GM11168 (cell line): ENCODE measurements around the gene SLC16A4.
"Not testable (repeated sequence)": the region's sequence is repeated elsewhere in the genome, so short reads cannot be mapped to it uniquely, and the experiment has no call there.

Source experiments
- in situ Hi-C: fragments of 300-500 bp; cut with MboI; formaldehyde crosslinking; loops from one replicate; pipeline ENCODE4 v1.12.0; 2022; ENCODE audit warnings: low sequenced_read_pairs; ENCODE audit not compliant: unreplicated experiment

The SLC16A4 gene

DNA sequence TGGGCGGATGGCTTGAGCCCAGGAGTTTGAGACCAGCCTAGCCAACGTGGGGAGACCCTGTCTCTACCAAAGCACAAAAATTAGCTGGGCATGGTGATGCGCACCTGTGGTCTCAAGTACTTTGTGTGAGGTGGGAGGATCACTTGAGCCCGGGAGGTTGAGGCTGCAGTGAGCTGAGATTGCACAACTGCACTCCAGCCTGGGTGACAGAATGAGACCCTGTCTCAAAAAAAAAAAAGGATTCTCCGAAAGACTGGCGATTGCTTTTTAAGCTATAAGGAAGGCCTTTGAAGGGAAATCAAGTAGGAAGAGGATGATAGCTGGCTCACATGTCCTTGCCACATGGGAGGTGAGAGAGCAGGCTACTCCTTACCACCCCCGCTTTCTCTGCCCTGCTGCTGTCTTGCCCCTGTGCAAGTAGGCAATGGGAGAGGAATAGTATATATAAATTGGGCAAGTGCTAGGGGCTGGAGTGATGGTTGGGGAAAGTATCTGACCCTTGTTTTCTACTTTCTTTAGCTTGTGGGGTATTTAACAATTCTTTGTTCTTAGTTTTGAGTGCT, 20.4 kb upstream of the SLC16A4 start:
- in situ Hi-C loops = no loop called here

DNA sequence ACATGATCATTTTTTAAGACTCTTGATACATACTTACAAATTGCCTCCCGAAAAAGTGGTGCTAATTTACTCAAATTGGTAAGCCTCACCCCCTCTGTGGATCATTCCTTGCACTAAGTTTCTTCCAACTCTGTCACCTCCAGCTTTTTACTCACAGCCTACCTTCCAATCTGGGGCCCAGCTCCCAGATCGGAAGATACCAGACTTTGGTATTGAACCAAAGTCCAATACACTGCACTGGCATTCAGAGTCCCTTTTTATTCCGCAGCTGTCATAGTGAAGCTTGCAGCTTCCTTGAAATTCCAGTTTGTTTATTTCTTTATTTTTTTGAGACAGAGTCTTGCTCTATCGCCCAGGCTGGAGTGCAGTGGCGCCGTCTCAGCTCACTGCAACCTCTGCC, 18.5 kb upstream of the SLC16A4 start:
- in situ Hi-C loops = no loop called here

DNA sequence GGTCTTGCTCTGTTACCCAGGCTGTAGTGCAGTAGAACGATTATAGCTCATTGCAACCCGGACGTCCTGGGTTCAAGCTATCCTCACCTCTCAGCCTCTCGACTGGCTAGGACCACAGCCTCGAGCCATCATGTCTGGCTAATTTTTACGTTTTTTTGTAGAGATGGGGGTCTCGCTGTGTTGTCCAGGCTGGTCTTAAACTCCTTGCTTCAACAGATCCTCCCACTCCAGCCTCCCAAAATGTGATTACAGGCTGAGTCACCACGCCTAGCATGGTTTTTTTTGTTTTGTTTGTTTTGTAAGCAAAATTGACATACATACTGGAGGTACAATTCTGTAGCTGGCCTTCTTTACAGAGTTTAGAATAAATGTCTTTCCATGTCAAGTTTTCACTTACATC, 17.7 kb upstream of the SLC16A4 start:
- in situ Hi-C loops = no loop called here

DNA sequence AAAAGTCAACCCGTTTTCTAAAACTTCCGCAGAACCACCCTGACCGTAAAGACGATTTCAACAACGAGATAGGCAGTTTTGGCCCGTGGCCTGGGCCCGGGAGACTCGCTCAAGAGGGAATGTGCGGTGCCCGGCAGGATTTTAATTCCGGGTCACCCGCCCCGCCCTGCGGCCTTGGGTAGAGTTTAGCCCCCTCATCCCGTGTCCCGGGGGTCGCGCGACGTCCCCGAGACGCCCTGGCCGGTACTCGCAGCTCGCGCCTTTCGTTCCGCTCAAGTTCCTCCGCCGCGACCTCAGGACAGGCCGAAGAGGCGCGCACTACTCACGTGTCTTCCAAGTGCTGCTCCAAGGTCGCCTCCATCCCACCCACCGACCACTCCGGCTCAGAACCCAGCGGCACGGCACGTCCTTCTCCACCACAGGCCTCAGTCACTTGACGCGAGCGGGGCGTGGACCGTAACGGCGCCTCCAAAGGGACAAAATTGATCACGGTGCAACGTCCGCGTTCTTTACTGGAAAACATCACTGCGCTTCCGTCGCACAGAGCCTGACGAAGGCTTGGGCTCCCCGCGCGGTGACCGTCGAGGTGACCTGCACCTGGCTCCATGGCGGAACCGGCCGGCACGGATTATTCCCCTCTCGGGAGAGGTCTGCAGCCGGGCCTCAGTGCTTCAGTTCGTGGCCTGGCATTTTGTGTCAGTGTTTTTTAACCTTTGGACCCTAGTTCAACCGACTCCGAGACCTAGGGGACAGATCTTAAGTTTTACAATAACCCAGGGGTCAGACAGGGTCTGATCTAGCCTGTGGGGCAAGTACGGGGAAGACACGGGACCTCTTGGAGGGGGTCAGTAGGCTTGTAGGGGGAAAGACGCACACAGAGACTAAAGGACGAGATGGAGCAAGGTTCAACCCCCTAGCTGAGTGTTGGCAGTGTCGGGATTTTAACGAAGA, 16.7 kb upstream of the SLC16A4 start, which contains the start of gene LAMTOR5:
Gene LAMTOR5 (minus strand): TSS at position 435 of the 951 bp plus-strand sequence. CDS start 74 bp downstream, at position 361.
- in situ Hi-C loops = no loop called here

DNA sequence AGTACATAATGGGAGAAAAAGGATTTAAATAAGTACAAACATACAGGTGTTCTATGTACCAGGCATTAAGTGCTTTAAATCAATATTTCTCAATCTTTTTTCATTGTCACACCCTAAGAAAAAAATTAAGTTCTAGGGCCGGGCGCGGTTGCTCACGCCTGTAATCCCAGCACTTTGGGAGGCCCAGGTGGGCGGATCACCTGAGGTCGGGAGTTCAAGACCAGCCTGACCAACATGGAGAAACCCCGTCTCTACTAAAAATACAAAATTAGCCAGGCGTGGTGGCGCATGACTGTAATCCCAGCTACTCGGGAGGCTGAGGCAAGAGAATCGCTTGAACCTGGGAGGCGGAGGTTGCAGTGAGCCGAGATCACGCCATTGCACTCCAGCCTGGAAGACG, 15.6 kb upstream of the SLC16A4 start:
- in situ Hi-C loops = not testable (repeated sequence)

DNA sequence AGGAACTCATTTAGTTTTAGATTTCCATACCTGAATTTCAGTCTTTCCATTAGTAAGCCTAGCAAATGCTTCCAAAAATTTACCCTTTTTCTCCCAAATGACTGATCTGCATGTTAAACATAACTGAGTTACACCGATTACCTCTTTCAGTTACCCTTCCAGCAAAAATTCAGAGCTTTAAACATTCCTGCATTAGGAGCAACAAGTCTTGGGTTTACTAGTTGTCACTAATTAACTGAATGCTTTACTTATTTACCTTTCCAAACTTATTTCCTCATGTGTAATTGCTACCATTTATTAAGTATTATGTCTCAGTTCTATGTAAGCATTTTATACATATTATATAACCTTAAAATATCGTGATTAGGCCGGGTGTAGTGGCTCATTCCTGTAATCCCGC, 13.6 kb upstream of the SLC16A4 start:
- in situ Hi-C loops = no loop called here

DNA sequence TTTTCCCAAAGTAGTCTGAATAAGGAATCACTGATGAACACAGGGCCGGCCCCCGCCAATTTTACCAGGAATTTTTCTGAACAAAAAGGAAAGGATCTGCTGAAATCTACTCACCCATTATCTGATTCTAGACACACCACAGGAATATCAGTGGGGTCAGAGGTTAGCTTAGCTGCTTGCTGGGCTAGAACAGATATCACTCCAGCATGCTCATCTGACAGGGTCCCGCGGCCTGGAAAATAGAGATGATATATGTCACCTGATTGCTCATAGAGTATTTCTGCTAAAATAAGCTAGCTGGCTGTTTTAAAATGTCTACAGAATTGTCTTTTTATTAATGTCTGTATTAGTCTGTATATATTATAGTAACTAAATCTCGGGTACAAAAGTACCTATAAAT, 13.0 kb upstream of the SLC16A4 start:
- in situ Hi-C loops = no loop called here

DNA sequence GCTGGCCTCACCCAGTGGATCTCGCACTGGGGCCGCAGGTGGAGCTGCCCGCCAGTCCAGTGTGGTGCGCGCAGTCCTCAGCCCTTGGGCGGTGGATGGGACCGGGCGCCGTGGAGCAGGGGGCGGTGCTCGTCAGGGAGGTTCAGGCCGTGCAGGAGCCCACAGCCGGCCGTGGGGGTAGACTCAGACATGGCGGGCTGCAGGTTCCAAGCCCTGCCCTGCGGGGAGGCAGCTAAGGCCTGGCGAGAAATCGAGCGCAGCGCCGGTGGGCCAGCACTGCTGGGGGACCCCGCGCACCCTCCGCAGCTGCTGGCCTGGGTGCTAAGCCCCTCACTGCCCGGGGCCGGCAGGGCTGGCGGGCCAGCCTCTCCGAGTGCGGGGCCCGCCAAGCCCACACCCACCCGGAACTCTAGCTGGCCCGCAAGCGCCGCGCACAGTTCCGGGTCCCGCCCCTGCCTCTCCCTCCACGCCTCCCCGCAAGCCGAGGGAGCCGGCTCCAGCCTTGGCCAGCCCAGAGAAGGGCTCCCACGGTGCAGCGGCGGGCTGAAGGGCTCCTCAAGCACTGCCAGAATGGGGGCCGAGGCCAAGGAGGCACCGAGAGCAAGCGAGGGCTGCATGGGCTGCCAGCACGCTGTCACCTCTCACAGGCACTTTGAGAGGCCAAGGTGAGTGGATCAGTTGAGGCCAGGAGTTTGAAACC, 5.6 kb upstream of the SLC16A4 start:
- in situ Hi-C loops = not testable (repeated sequence)

DNA sequence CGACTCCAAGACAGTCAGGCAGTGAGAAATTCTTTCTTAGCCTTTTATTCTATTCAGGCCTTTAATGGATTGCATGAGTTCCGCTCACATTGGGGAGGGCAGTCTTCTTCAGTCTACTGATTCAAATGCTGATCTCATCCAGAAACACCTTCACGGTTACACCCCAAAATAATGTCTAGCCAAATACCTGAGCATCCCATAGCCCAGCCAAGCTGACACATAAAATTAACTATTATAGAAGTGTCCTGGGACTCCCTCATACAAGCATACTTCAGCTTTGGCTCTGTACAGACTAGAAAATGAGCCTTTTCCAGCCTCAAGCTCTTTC, 3.6 kb upstream of the SLC16A4 start:
- in situ Hi-C loops = no loop called here

DNA sequence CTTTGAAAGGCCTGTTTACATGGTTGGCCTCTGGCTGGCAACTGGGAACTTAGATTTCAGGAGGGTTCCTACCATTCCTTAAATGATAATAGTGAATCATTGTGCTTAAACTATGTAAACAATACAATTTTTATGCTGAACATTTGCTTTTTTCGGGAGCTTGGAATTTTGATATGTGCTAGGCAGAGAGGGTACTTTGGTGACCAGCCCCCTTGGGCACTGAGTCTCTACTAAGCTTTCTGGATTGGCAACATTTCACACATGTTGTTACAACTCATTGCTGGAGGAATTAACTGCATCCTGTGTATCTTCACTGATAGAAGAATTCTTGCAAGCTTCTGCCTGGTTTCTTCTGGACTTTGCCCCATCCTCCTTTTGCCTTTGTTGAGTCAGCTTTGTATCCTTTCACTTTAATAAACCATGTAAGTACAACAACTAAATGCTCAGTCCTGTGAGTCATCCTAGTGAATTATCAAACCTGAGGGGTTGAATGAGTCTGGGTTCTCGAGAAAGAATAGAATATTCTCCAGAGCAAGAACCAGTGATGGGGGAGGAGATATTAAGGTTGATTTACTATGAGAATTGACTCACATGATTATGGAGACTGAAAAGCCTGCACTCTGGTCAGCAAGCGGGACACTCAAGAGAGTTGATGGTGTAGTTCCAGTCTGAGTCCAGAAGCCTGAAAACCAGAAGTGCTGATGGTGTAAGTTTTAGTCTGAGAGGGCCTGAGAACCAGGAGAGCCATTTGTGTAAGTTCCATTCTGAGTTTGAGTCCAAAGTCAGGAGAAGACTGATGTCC, 3.1 kb upstream of the SLC16A4 start:
- in situ Hi-C loops = no loop called here

DNA sequence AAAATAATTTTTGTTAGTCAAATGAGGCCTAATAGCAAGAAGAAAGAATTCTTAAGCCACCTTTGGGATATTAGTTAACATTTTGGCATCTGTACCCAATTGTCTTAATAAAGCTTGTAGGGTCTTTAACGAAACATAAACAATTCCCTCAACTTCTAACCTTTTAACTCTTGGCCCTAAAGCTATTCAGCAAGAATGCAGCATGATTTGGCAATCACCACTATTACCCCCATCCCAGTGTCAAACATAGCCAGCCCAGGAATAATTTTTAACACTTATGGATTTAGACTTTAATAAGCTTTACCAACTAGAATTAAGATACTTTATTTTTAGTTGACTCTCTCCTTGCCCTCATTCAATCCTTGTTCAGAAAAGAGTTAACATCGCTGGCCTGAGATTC, 2.5 kb upstream of the SLC16A4 start:
- in situ Hi-C loops = no loop called here

DNA sequence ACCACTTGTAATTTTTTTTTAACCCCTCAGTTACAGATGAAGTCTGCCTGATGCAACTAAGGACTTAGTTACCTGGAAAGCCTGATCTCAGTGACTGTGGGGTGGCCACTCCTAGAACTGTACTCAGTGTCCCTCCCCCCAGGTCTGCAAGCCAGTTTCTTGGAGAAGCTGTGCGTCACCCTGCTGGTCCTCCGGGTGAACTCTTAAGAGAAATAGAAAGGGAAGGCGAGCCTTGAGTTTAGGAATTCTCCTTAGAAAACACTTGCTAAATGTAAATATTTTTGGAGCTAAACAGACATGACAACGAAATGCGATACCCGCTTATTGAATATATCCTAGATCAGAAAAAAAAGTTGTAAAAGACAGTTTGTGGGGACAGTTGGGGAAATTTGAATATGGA, 730 bp downstream of the SLC16A4 start:
- in situ Hi-C loops = no loop called here

DNA sequence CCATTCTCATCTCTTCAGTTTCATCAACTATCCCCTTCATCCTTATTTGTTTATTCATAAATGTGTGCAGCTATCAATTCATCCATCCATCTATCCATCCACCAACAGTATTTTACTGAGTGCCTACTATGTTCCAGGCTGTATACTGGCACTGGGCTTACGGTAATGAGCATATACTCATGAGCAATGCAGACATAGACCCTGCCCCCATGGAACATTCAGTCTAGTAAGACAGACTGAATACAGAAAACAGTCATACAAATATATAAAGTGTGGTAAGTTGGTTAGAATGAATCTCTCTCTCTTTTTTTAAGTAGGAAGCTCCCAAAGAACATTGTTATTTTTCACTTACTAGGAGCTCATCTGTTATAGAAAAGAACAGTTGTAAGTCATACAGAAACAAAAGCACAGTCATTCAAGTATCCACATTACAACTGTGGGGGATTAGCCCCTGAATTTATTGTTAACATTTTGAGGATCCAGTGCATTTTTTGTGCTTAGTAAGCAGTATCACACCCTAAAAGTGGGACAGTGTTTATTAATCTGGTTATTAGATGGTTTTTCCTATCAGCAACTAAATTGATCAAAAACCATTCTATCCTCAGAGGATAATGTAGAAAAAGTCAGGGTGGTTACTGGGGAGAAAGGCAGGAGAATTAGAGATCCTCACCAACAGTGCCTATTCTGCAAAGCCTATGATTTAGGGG, 3.6 kb downstream of the SLC16A4 start:
- in situ Hi-C loops = no loop called here

DNA sequence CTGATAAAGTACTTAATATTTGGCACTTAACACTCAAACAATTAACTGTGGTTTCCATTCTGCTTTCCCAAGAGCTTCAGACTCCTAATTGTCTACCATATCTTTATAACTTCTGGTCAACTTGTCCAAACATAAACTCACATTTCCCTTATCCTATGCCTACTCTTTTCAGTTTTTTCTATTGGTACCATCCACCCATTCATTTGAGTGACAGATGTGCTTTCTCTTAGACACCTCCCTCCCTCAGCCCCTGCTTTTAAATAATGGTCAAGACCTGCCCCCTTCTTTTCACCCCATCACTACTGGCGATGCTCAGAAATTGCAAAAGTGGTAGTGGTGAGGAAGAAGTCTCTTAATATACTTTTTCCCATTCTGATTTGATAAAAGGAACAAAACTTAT, 5.5 kb downstream of the SLC16A4 start:
- in situ Hi-C loops = no loop called here

DNA sequence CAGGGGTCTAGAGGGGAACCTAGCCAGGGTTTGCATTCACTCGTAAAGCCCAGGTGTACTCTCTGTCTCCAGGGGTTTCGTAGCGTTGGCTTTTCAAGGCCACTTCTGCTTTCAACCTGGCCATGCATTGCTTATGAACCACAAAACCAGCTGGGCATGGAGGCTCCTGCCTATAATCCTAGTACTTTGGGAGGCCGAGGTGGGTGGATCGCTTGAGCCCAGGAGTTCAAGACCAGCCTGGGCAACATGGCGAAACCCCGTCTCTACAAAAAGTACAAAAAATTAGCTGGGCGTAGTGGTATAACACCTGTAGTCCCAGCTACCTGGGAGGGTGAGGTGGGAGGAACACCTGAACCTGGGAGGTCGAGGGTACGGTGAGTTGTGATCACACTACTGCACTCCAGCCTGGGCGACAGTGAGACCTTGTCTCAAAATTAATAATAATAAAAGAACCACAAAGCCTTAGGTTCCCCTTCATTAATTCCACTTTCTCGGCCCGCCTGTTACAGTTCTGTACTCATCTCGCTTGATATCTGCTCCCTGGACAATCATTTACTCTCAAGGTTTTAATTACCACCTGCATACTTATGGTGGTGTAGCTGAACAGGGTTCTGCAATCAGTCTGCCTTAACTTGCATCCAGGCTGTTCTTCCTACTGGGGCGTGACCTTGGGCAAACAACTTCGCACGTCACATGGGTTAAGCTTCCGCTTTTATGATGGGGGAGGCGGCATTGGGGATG, 6.1 kb downstream of the SLC16A4 start:
- in situ Hi-C loops = no loop called here

DNA sequence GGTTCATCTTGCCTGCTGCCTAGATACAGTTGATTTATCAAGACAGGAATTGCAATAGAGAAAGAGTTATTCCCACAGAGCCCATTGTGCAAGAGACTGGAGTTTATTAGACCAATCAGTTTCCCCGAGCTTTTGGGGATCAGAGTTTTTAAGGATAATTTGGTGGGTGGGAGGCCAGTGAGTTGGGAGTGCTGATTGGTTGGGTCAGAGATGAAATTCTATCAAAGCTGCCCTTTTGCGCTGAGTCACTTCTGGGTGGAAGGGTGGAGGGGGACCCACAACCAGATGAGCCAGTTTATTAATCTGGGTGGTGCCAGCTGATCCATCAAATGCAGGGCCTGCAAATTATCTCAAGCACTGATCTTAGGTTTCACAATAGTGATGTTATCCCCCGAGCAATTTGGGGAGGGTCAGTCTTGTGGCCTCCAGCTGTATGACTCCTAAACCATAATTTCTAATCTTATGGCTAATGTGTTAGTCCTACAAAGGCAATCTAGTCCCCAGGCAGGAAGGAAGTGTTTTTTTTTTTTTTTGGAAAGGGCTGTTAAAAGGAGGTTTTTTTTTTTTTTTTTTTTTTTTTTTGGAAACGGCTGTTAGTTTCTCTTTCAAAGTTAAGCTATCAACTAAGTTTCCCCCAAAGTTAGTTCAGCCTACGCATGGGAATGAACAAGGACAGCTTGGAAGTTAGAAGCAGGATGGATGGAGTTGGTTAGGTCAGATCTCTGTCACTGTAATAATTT, 7.4 kb downstream of the SLC16A4 start:
- in situ Hi-C loops = no loop called here

DNA sequence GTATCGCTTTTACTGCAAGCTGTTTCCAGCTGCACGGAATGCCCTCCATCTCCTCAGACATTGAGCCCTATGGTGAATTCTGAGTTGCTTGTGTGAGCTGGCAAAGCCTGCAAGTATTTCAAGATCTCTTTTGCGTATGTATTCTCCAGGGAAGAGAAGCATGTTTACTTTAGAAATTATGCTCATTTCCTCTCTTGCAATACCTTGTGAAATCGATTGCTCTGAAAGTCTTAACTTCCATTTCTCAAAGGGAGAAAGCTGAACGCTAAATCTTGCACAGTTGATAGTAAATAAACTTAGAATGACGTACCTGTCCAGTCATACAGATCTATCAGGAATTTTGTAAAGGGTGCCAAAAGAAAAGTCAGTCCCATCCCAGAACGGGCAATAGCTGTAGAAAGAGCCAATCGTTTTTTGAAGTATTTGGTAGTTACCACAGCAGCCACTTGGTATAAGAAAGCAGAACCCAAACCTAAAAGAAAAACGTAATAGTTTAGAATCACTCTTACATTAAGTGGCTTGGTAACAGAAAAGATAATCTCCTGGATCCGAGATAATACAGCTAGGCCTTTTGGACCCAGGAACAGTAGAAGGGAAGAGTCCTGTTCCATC, 10.0 kb downstream of the SLC16A4 start:
- in situ Hi-C loops = no loop called here

DNA sequence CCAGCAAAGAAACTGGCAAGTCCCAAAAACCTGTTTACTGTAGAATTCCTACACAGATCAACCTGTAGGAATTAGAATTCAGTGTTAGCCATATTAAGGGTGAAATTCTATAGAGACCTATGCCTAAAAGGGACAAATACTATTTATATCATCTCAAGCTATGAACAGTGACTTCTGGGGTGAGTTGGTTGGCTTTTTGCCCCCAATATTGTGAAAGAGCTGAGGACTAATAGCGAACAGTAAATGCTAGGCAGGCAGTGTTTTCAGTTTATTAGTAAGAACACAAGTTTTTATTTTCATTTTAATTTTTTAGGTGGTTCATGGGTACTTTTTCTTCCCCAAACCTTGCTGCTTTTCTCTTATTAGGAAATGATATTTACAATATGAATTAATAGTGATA, 15.3 kb downstream of the SLC16A4 start:
- in situ Hi-C loops = no loop called here
